KG1 (cell line): ENCODE data around the gene CTDP1.
"Not testable (repeated sequence)": the region's sequence is repeated elsewhere in the genome, so short reads cannot be mapped to it uniquely, and the experiment has no call there.

Experiments
- DNase-seq: peaks from one replicate; lab custom pipeline; 2025; lab: John Stamatoyannopoulos, UW

Gene CTDP1

GRCh38 chr18:79681484-79682387, 2.1 kb downstream of the CTDP1 start:
- no peak for DNase-seq

- no peak for DNase-seq
Measured at GRCh38 chr18:79682481-79682880, 2.9 kb downstream of the CTDP1 start.

GRCh38 chr18:79682894-79683625, 3.5 kb downstream of the CTDP1 start:
- DNase-seq = no peak

GRCh38 chr18:79683626-79684282, 4.2 kb downstream of the CTDP1 start:
- DNase-seq = no peak

- no peak for DNase-seq
Measured at GRCh38 chr18:79684283-79684631, 4.7 kb downstream of the CTDP1 start.

GRCh38 chr18:79684787-79685186, 5.2 kb downstream of the CTDP1 start:
- no peak for DNase-seq

GRCh38 chr18:79685281-79685680, 5.7 kb downstream of the CTDP1 start:
- no peak for DNase-seq

GRCh38 chr18:79685971-79686370, 6.4 kb downstream of the CTDP1 start:
- no peak for DNase-seq

- no peak for DNase-seq
Measured at GRCh38 chr18:79687806-79688205, 8.2 kb downstream of the CTDP1 start.

- no peak for DNase-seq
Measured at GRCh38 chr18:79690071-79690470, 10.5 kb downstream of the CTDP1 start.

- no peak for DNase-seq
Measured at GRCh38 chr18:79690586-79691482, 11.2 kb downstream of the CTDP1 start.

GRCh38 chr18:79692056-79692455, 12.5 kb downstream of the CTDP1 start:
- DNase-seq = no peak

GRCh38 chr18:79692886-79693285, 13.3 kb downstream of the CTDP1 start:
- no peak for DNase-seq

GRCh38 chr18:79693561-79694205, 14.1 kb downstream of the CTDP1 start:
- no peak for DNase-seq

- not testable (repeated sequence) for DNase-seq
Measured at GRCh38 chr18:79694206-79694894, 14.7 kb downstream of the CTDP1 start.

GRCh38 chr18:79694895-79695213, 15.3 kb downstream of the CTDP1 start:
- no peak for DNase-seq

- no peak for DNase-seq
Measured at GRCh38 chr18:79695269-79695668, 15.7 kb downstream of the CTDP1 start.

- no peak for DNase-seq
Measured at GRCh38 chr18:79695856-79696850, 16.6 kb downstream of the CTDP1 start.

GRCh38 chr18:79697178-79697577, 17.6 kb downstream of the CTDP1 start:
- no peak for DNase-seq

GRCh38 chr18:79697976-79698375, 18.4 kb downstream of the CTDP1 start:
- DNase-seq = no peak
